Fibroblast of skin of left biceps (primary cell): Measurements from ENCODE around the gene GATA6.

ENCODE experiments used
- DNase-seq, 2 experiments: peaks; one replicate each; pipeline ENCODE4 v3.0.0-alpha.2; 2013; ENCODE audit warnings: low read depth in 2 of 2

Gene GATA6

GRCh38 chr18:22166069-22166950, 3.1 kb upstream of the GATA6 start:
- no peak for DNase-seq

- no peak for DNase-seq
Observed at GRCh38 chr18:22167091-22167470, 2.3 kb upstream of the GATA6 start.

- DNase-seq = no peak
Observed at GRCh38 chr18:22167471-22168241, 1.7 kb upstream of the GATA6 start.

- no peak for DNase-seq
Observed at GRCh38 chr18:22168360-22168921, 948 bp upstream of the GATA6 start.

- DNase-seq = no peak
Observed at GRCh38 chr18:22169889-22170420, 566 bp downstream of the GATA6 start.

- DNase-seq = no peak
Observed at GRCh38 chr18:22170421-22171257, 1.2 kb downstream of the GATA6 start.

- DNase-seq = no peak
Observed at GRCh38 chr18:22171258-22172119, 2.1 kb downstream of the GATA6 start.

- DNase-seq = no peak
Observed at GRCh38 chr18:22172120-22172582, 2.8 kb downstream of the GATA6 start.

GRCh38 chr18:22172594-22173049, 3.2 kb downstream of the GATA6 start:
- DNase-seq = no peak

GRCh38 chr18:22173221-22173927, 4.0 kb downstream of the GATA6 start:
- no peak for DNase-seq

GRCh38 chr18:22173928-22174301, 4.5 kb downstream of the GATA6 start:
- DNase-seq = no peak

GRCh38 chr18:22174341-22175145, 5.2 kb downstream of the GATA6 start:
- no peak for DNase-seq

- no peak for DNase-seq
Observed at GRCh38 chr18:22175346-22175745, 6.0 kb downstream of the GATA6 start.

GRCh38 chr18:22176420-22177326, 7.3 kb downstream of the GATA6 start:
- DNase-seq = no peak

- no peak for DNase-seq
Observed at GRCh38 chr18:22177327-22177871, 8.0 kb downstream of the GATA6 start.

- DNase-seq = no peak
Observed at GRCh38 chr18:22179174-22179573, 9.8 kb downstream of the GATA6 start.

GRCh38 chr18:22179631-22180030, 10.2 kb downstream of the GATA6 start:
- no peak for DNase-seq
